ENCODE results near the gene CEP95.
A peak's percentile ranks its signal among the peaks of the same experiment; 100 is the strongest.

CEP95 gene

GRCh38 chr17:64496786-64497564 lies 9.8 kb upstream of the CEP95 start, which contains the start of gene POLG2:
TSS of gene POLG2 (minus strand) at chr17:64497054. CDS start at chr17:64496968, 86 bp downstream.
- DNase-seq (ENCODE audit: low read depth in 2 of 2) = peak; percentile 90 to 92

- DNase-seq (ENCODE audit: low read depth in 2 of 2) = no peak
Measured at GRCh38 chr17:64497565-64498035, 9.2 kb upstream of the CEP95 start.

GRCh38 chr17:64498308-64499203 lies 8.2 kb upstream of the CEP95 start:
- DNase-seq (ENCODE audit: low read depth in 2 of 2) = no peak

GRCh38 chr17:64499805-64500486 lies 6.8 kb upstream of the CEP95 start:
- DNase-seq (ENCODE audit: low read depth in 2 of 2) = no peak

GRCh38 chr17:64500487-64500859 lies 6.3 kb upstream of the CEP95 start:
- DNase-seq (ENCODE audit: low read depth in 2 of 2) = no peak

GRCh38 chr17:64500862-64501765 lies 5.7 kb upstream of the CEP95 start:
- DNase-seq (ENCODE audit: low read depth in 2 of 2) = no peak

- no peak for DNase-seq (ENCODE audit: low read depth in 2 of 2)
Measured at GRCh38 chr17:64502021-64502420, 4.8 kb upstream of the CEP95 start.

GRCh38 chr17:64502809-64503208 lies 4.0 kb upstream of the CEP95 start:
- no peak for DNase-seq (ENCODE audit: low read depth in 2 of 2)

GRCh38 chr17:64503341-64503740 lies 3.4 kb upstream of the CEP95 start:
- DNase-seq (ENCODE audit: low read depth in 2 of 2) = no peak

- DNase-seq (ENCODE audit: low read depth in 2 of 2) = no peak
Measured at GRCh38 chr17:64503821-64504768, 2.7 kb upstream of the CEP95 start.

GRCh38 chr17:64504769-64505339 lies 1.9 kb upstream of the CEP95 start:
- DNase-seq (ENCODE audit: low read depth in 2 of 2) = no peak

- peak; percentile 72 to 78 for DNase-seq (ENCODE audit: low read depth in 2 of 2)
Measured at GRCh38 chr17:64505340-64506200, 1.2 kb upstream of the CEP95 start.

GRCh38 chr17:64506201-64506575 lies 589 bp upstream of the CEP95 start, which contains the start of gene DDX5:
TSS of gene DDX5 (minus strand) at chr17:64506289. CDS start at chr17:64506119, 170 bp downstream.
- peak; percentile 96 to 97 for DNase-seq (ENCODE audit: low read depth in 2 of 2)

- no peak for DNase-seq (ENCODE audit: low read depth in 2 of 2)
Measured at GRCh38 chr17:64507413-64507782, 621 bp downstream of the CEP95 start.

- DNase-seq (ENCODE audit: low read depth in 2 of 2) = no peak
Measured at GRCh38 chr17:64508683-64509082, 1.9 kb downstream of the CEP95 start.

GRCh38 chr17:64509179-64509578 lies 2.4 kb downstream of the CEP95 start:
- no peak for DNase-seq (ENCODE audit: low read depth in 2 of 2)

GRCh38 chr17:64515419-64515818 lies 8.6 kb downstream of the CEP95 start:
- no peak for DNase-seq (ENCODE audit: low read depth in 2 of 2)

GRCh38 chr17:64515829-64516228 lies 9.1 kb downstream of the CEP95 start:
- no peak for DNase-seq (ENCODE audit: low read depth in 2 of 2)

GRCh38 chr17:64519601-64520000 lies 12.8 kb downstream of the CEP95 start:
- DNase-seq (ENCODE audit: low read depth in 2 of 2) = no peak
